Measurements from ENCODE around the gene FMN2. TPM values are rescaled to one million over a fixed set of nuclear protein-coding genes. Genes with fewer than 3 reads are reported as not detected.

Gene FMN2
- total RNA-seq, 1 experiment from 2014 or later: 5.3 TPM

- TF ChIP-seq CTCF (IDR thresholded peaks at IDR 0.05; ENCODE audit: unreplicated experiment): no peak
- H3K27ac Mint-ChIP-seq (ENCODE audit: low read depth, unreplicated experiment): no peak overlapping the region
- POLR2A ChIA-PET: no interaction called here
- peak; percentile 44 for DNase-seq (ENCODE audit: unreplicated experiment)
- no peaks in the 10 kb centered on the region for H3K9me3 Mint-ChIP-seq (ENCODE audit: unreplicated experiment)
- CTCF ChIA-PET: interaction anchor here (1.0 to 4.1 kb wide), 2 partner anchors 7 to 274 kb away, joined by 3 to 26 read pairs; no protein-coding TSS in a partner anchor
- H3K36me3 Mint-ChIP-seq (ENCODE audit: insufficient read depth, unreplicated experiment): no peaks in the 10 kb centered on the region
- BruUV-seq (replicated peaks): no TSS peak
- H3K4me1 Mint-ChIP-seq (ENCODE audit: insufficient read depth, unreplicated experiment): peaks cover 8% of the 10 kb centered on the region
- intact Hi-C loops (cut with micrococcal nuclease): no loop called here
- H3K4me3 Mint-ChIP-seq (ENCODE audit: unreplicated experiment): no peak overlapping the region
- no peaks in the 10 kb centered on the region for H3K27me3 Mint-ChIP-seq (ENCODE audit: insufficient read depth, unreplicated experiment)
Observed at GRCh38 chr1:240462766-240463395, 371.2 kb downstream of the FMN2 start.

DNA sequence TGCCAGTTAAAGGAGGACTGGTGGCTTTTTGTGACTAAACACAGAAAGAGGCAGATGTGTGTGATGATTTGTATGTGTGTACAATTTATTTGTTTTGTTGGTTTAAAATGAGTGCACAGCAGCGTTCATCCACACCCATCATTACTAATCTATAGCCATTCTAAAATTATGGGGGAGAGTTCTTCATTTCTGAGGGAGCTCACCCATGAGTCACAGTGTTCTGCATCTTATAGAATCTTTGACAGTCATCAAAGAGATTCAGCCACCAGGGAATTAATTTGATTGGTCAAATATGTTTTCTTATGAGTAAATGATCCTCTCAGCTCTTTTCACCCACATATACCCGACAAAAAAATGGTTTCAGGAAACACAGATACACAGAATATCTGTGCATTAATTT, 372.4 kb downstream of the FMN2 start:
- ChIA-PET CTCF (interaction anchor here (0.7 to 4.1 kb wide), 7 partner anchors 8 to 275 kb away, joined by 3 to 26 read pairs (median 3); no protein-coding TSS in a partner anchor), POLR2A (interaction anchor here (2.1 kb wide), 1 partner anchor 28 kb away, joined by 7 read pairs; no protein-coding TSS in a partner anchor)
- Mint-ChIP-seq H3K36me3 (ENCODE audit: insufficient read depth, unreplicated experiment) (no peaks in the 10 kb centered on the region), H3K4me1 (ENCODE audit: insufficient read depth, unreplicated experiment) (peaks cover 8% of the 10 kb centered on the region), H3K27ac (ENCODE audit: low read depth, unreplicated experiment) (no peak overlapping the region), H3K27me3 (ENCODE audit: insufficient read depth, unreplicated experiment) (no peaks in the 10 kb centered on the region), H3K4me3 (ENCODE audit: unreplicated experiment) (no peak overlapping the region), H3K9me3 (ENCODE audit: unreplicated experiment) (no peaks in the 10 kb centered on the region)
- intact Hi-C loops (cut with micrococcal nuclease): no loop called here
- DNase-seq (ENCODE audit: unreplicated experiment): peak; percentile 29
- TF ChIP-seq CTCF (IDR thresholded peaks at IDR 0.05; ENCODE audit: unreplicated experiment): no peak
- BruUV-seq (replicated peaks): no TSS peak

- H3K36me3 Mint-ChIP-seq (ENCODE audit: insufficient read depth, unreplicated experiment): no peaks in the 10 kb centered on the region
Observed at GRCh38 chr1:240465531-240465940, 373.9 kb downstream of the FMN2 start.

More at GRCh38 chr1:240465531-240465940, 373.9 kb downstream of the FMN2 start:
- no peak for TF ChIP-seq CTCF (IDR thresholded peaks at IDR 0.05; ENCODE audit: unreplicated experiment)
- Mint-ChIP-seq H3K4me3 (ENCODE audit: unreplicated experiment) (no peak overlapping the region), H3K9me3 (ENCODE audit: unreplicated experiment) (no peaks in the 10 kb centered on the region), H3K4me1 (ENCODE audit: insufficient read depth, unreplicated experiment) (peaks cover 8% of the 10 kb centered on the region), H3K27ac (ENCODE audit: low read depth, unreplicated experiment) (no peak overlapping the region), H3K27me3 (ENCODE audit: insufficient read depth, unreplicated experiment) (no peaks in the 10 kb centered on the region)
- intact Hi-C loops (cut with micrococcal nuclease): no loop called here
- ChIA-PET POLR2A (interaction anchor here (0.8 to 2.1 kb wide), 3 partner anchors 15 to 63 kb away, joined by 4 to 7 read pairs (median 5); no protein-coding TSS in a partner anchor), CTCF (interaction anchor here (0.6 to 4.1 kb wide), 7 partner anchors 10 to 438 kb away, joined by 3 to 26 read pairs (median 4); no protein-coding TSS in a partner anchor)
- DNase-seq (ENCODE audit: unreplicated experiment): no peak
- BruUV-seq (replicated peaks): no TSS peak
